Measurements from ENCODE around the gene ERC1.

DNA sequence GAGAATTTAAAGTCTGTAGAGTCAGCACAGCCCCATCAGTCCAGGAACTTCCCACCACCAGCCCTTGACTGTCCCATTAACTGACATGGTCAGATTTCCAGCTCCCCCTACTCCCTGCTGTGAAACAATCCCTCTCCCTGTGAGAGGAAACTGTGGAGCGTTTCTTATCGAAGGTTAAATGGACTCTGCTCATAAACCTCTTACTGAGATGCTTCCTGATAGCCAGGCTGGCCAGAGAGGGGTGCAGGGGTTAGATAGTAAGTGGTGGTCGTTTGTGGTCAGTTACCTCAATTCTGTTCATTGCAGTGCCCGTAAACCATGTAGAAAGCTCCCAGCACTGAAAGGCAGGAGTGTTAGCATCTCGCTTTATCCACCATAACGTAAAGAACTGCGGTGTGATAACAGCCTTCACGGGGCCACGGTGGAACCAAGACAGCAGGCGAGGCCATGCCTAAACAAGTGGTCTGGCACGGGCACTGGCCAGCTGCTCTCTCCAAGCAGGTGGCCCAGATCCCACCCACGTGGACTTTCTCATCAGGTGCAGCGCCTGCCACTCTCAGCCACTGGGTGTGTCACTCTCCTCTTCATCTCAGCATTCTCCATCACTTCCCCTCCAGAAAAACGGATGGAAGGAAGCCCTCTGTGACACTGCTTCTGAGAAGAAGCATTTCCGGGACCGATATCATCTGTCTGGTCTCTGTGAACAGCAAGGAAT, 501.1 kb downstream of the ERC1 start:
- no peak for TF ChIP-seq CEBPB (IDR thresholded peaks at IDR 0.05; ENCODE audit: low read depth, low read length)
- TF ChIP-seq, protein P1, sequence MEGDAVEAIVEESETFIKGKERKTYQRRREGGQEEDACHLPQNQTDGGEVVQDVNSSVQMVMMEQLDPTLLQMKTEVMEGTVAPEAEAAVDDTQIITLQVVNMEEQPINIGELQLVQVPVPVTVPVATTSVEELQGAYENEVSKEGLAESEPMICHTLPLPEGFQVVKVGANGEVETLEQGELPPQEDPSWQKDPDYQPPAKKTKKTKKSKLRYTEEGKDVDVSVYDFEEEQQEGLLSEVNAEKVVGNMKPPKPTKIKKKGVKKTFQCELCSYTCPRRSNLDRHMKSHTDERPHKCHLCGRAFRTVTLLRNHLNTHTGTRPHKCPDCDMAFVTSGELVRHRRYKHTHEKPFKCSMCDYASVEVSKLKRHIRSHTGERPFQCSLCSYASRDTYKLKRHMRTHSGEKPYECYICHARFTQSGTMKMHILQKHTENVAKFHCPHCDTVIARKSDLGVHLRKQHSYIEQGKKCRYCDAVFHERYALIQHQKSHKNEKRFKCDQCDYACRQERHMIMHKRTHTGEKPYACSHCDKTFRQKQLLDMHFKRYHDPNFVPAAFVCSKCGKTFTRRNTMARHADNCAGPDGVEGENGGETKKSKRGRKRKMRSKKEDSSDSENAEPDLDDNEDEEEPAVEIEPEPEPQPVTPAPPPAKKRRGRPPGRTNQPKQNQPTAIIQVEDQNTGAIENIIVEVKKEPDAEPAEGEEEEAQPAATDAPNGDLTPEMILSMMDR (conservative IDR thresholded peaks at IDR 0.05; ENCODE audit: low read depth, low read length): no peak
- TF ChIP-seq POLR2A (IDR thresholded peaks at IDR 0.05; ENCODE audit: low read depth, low read length): no peak
- no peak for TF ChIP-seq NFE2L2 (IDR thresholded peaks at IDR 0.05; ENCODE audit: low read depth, low read length)
- no peak for TF ChIP-seq RFX5 (IDR thresholded peaks at IDR 0.05; ENCODE audit: low read depth, low read length)
- no peak for TF ChIP-seq BHLHE40 (IDR thresholded peaks at IDR 0.05; ENCODE audit: low read depth, low read length)
- TF ChIP-seq MAFK (IDR thresholded peaks at IDR 0.05; ENCODE audit: low read depth, low read length): no peak
- no peak for TF ChIP-seq RAD21 (IDR thresholded peaks at IDR 0.05; ENCODE audit: low read length)
- no peak for TF ChIP-seq FOS (IDR thresholded peaks at IDR 0.05; ENCODE audit: low read depth, low read length)
- no peak for TF ChIP-seq RCOR1 (IDR thresholded peaks at IDR 0.05; ENCODE audit: insufficient replicate concordance, low read length)
- TF ChIP-seq CHD1 (IDR thresholded peaks at IDR 0.05; ENCODE audit: low read depth, low read length): no peak
- TF ChIP-seq SMC3 (IDR thresholded peaks at IDR 0.05; ENCODE audit: low read depth, low read length): no peak
- TF ChIP-seq, protein P2, sequence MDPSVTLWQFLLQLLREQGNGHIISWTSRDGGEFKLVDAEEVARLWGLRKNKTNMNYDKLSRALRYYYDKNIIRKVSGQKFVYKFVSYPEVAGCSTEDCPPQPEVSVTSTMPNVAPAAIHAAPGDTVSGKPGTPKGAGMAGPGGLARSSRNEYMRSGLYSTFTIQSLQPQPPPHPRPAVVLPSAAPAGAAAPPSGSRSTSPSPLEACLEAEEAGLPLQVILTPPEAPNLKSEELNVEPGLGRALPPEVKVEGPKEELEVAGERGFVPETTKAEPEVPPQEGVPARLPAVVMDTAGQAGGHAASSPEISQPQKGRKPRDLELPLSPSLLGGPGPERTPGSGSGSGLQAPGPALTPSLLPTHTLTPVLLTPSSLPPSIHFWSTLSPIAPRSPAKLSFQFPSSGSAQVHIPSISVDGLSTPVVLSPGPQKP (IDR thresholded peaks at IDR 0.05; ENCODE audit: borderline replicate concordance, low read depth, low read length): no peak
- no peak for TF ChIP-seq USF2 (IDR thresholded peaks at IDR 0.05; ENCODE audit: low read depth, low read length)
